Mesenteric fat pad (tissue), 1 donor: Measurements from ENCODE around the gene TXNRD1. TPM values are rescaled to one million over a fixed set of nuclear protein-coding genes. Genes with fewer than 3 reads are reported as not detected.
A peak's percentile ranks its signal among the peaks of the same experiment; 100 is the strongest.

Source experiments
- DNase-seq: peaks from one replicate; pipeline ENCODE4 v3.0.0-alpha.2; 2020; ENCODE audit warnings: low spot score
- total RNA-seq: library from RNA; stranded (reverse); fragmentation: NEBNext Ultra II Directional; extraction: Animal tissue kit (Norgen Biotek cat#: 25700); gene quantifications from one replicate; pipeline ENCODE4 v1.2.1, GENCODE V29; 2021
- donor health status: DM: yes; HTN: yes; CAD: no.

TXNRD1 gene
- total RNA-seq, 1 donor from 2014 or later = 166 TPM

GRCh38 chr12:104394086-104394485 is 178.5 kb downstream of the TXNRD1 start:
- DNase-seq = peak; percentile 60

Other genes with a start within 250 kb of the TXNRD1 start
- gene TDG, start 249.9 kb upstream of the TXNRD1 start, total RNA-seq = 24.1 TPM
- 6.3 TPM for gene GLT8D2, start 165.6 kb upstream of the TXNRD1 start, total RNA-seq
- gene HCFC2, start 151.2 kb upstream of the TXNRD1 start, total RNA-seq = 19.6 TPM
- 30.3 TPM for gene NFYB, start 77.6 kb upstream of the TXNRD1 start, total RNA-seq
- gene EID3, start 88.0 kb downstream of the TXNRD1 start, total RNA-seq = 8.2 TPM
- gene CHST11, start 241.2 kb downstream of the TXNRD1 start, total RNA-seq = 15.4 TPM